Neural progenitor cell (in vitro differentiated cells): ENCODE data around the gene SEL1L3.

Experiments used
- EZH2 ChIP-seq: fragments of 200-600 bp; sonication (generic); IDR thresholded peaks from 2 replicates; pipeline ENCODE4 v1.6.1; 2017; ENCODE audit warnings: antibody characterized with exemption, mild to moderate bottlenecking, moderate library complexity
- TF ChIP-seq, protein P1 (sequence below): fragments of 200-600 bp; sonication (generic); IDR thresholded peaks from 2 replicates; pipeline ENCODE4 v1.5.1; 2017; ENCODE audit warnings: antibody characterized with exemption, mild to moderate bottlenecking

DNA sequence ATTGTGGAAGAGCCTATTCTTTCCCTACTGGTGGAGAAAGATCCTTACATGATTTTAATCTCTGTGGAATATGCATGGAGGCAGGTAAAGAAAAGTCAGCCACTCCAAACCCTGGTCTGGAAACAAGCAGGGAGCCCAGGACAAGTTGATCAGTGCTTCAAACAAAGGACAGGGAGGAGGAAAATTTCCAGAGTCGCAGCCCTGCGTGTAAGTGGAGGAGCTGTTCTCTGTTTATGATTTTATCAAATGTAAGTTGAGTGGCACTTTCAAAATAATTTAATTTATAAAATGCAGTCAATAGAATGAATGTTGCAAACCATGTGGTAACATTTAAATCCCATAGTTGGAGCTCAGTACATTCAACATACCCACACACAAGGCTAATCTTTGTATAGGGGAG is 150.2 kb downstream of the SEL1L3 start:
- TF ChIP-seq, protein P1, sequence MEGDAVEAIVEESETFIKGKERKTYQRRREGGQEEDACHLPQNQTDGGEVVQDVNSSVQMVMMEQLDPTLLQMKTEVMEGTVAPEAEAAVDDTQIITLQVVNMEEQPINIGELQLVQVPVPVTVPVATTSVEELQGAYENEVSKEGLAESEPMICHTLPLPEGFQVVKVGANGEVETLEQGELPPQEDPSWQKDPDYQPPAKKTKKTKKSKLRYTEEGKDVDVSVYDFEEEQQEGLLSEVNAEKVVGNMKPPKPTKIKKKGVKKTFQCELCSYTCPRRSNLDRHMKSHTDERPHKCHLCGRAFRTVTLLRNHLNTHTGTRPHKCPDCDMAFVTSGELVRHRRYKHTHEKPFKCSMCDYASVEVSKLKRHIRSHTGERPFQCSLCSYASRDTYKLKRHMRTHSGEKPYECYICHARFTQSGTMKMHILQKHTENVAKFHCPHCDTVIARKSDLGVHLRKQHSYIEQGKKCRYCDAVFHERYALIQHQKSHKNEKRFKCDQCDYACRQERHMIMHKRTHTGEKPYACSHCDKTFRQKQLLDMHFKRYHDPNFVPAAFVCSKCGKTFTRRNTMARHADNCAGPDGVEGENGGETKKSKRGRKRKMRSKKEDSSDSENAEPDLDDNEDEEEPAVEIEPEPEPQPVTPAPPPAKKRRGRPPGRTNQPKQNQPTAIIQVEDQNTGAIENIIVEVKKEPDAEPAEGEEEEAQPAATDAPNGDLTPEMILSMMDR: no peak
- no peak for TF ChIP-seq EZH2
